NB4 (cell line): Measurements from ENCODE around the gene AGPAT1.
A peak's percentile ranks its signal among the peaks of the same experiment; 100 is the strongest.
"Not testable (repeated sequence)": the region's sequence is repeated elsewhere in the genome, so short reads cannot be mapped to it uniquely, and the experiment has no call there.

Source experiments
- DNase-seq: peaks from one replicate; pipeline ENCODE4 v3.0.0; 2010; ENCODE audit warnings: low read depth
- H3K4me3 ChIP-seq: one replicate; pipeline ENCODE4 v1.5.1; 2011; ENCODE audit warnings: mild to moderate bottlenecking, low read depth, low read length, moderate library complexity
- MAX ChIP-seq: IDR thresholded peaks from 2 replicates; pipeline ENCODE4 v1.6.1; 2011; ENCODE audit warnings: low read depth, low read length
- MYC ChIP-seq: IDR thresholded peaks from 2 replicates; pipeline ENCODE4 v1.6.1; 2011; ENCODE audit warnings: low read depth, low read length
- POLR2A ChIP-seq: IDR thresholded peaks from 2 replicates; pipeline ENCODE4 v1.6.1; 2011; ENCODE audit warnings: mild to moderate bottlenecking; ENCODE audit not compliant: insufficient read length; ENCODE audit errors: extremely low read depth
- TF ChIP-seq, protein P1 (sequence below): IDR thresholded peaks from one replicate; pipeline ENCODE4 v1.5.1; 2012; ENCODE audit warnings: low read depth, low read length

Gene AGPAT1

GRCh38 chr6:32148289-32149091 is 27.4 kb downstream of the AGPAT1 start:
- no peak for DNase-seq
- TF ChIP-seq MAX (no peak), POLR2A (no peak), MYC (no peak)
- TF ChIP-seq, protein P1, sequence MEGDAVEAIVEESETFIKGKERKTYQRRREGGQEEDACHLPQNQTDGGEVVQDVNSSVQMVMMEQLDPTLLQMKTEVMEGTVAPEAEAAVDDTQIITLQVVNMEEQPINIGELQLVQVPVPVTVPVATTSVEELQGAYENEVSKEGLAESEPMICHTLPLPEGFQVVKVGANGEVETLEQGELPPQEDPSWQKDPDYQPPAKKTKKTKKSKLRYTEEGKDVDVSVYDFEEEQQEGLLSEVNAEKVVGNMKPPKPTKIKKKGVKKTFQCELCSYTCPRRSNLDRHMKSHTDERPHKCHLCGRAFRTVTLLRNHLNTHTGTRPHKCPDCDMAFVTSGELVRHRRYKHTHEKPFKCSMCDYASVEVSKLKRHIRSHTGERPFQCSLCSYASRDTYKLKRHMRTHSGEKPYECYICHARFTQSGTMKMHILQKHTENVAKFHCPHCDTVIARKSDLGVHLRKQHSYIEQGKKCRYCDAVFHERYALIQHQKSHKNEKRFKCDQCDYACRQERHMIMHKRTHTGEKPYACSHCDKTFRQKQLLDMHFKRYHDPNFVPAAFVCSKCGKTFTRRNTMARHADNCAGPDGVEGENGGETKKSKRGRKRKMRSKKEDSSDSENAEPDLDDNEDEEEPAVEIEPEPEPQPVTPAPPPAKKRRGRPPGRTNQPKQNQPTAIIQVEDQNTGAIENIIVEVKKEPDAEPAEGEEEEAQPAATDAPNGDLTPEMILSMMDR: no peak
- no peak overlapping the region for H3K4me3 ChIP-seq

DNA sequence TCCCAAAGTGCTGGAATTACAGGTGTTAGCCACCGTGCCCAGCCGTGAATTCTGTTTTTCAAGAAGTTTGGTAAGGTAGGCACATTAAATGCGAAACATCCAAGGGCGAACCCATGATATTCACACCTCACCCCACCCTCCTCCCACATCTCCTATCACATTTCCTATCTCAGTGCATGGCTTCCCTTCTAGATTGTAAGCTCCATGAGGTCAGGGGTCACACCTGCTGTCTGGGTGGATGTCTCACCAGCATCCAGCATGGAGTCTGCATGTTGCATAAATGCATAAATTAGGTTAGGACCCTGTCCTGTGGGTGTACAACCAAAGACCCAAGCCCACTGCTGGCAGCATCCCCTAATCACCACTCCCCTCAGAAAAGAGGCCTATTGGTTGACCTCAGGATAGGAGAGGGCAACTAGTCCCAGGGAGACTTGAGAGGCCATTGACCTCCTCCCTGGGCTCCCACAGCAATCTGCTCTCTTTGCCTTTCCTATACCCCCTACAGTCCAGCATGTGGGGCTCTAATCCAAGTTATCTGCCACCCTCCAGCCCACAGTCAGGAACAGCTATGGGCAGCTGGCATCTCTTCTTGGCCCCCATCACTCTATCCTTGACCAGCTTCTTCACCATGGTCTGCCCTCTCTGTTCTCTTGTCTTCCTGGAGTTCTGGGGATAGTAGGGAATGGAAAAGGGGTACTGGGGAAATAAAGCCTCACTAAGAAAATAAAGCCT is 28.3 kb downstream of the AGPAT1 start:
- DNase-seq: peak; percentile 31
- H3K4me3 ChIP-seq: no peak overlapping the region
- TF ChIP-seq, protein P1: peak; percentile 11
- no peak for TF ChIP-seq MYC

DNA sequence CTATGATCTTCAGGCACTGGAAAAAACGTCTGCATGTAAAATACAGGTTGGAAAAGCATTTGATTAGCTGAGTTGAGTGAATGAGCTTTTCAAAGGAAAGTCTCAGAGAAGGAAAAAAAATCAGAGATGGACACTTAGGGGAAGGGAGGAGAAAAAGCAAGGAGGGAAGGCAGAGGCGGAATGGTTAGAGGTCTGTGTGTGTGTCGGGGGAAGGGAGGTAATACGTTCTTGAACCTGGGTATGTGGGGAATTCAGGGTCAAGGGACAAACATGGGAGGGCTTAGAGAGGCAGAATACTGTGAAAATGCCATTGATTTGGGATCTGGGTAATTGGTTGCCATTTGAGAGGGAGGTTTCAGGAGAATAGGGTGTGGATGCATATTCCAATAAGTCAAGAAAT is 29.2 kb downstream of the AGPAT1 start:
- TF ChIP-seq MYC (no peak), POLR2A (no peak), MAX (no peak)
- TF ChIP-seq, protein P1: no peak
- no peak overlapping the region for H3K4me3 ChIP-seq
- DNase-seq: no peak

DNA sequence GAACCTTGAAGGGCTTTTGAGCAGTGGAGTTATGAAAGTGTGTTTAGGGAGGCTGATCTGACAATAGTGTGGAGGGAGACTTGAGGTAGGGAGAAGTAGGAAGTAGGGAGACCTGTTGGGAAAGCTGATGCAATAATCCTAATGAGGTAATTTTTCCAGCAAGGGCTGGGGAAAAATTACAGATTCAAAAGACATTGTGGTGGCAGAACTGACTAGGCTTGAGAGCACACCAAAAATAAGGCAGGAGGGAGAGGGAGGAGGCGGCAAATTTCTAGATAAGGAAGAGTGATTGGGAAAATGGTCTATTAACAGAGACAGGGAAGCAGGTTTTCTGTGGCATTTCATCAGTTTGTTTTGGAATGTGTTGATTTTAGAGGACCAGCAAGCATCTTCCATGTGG is 29.6 kb downstream of the AGPAT1 start:
- H3K4me3 ChIP-seq: no peak overlapping the region
- TF ChIP-seq, protein P1: no peak
- TF ChIP-seq MYC (no peak), POLR2A (no peak), MAX (no peak)
- no peak for DNase-seq

GRCh38 chr6:32144238-32144637 is 31.6 kb downstream of the AGPAT1 start:
- not testable (repeated sequence) for DNase-seq, H3K4me3 ChIP-seq

- no peak for TF ChIP-seq POLR2A
- TF ChIP-seq, protein P1: no peak
- TF ChIP-seq MAX: no peak
- no peak for TF ChIP-seq MYC
- DNase-seq: no peak
- no peak overlapping the region for H3K4me3 ChIP-seq
Observed at GRCh38 chr6:32140420-32141046, 35.4 kb downstream of the AGPAT1 start.
